GM18858 (cell line): ENCODE data around the gene CCR3.

Experiments
- ATAC-seq: cut with Tn5 transposase; IDR thresholded peaks from one replicate; pipeline ENCODE4 v1.9.1; 2021; ENCODE audit not compliant: unreplicated experiment

The CCR3 gene

DNA sequence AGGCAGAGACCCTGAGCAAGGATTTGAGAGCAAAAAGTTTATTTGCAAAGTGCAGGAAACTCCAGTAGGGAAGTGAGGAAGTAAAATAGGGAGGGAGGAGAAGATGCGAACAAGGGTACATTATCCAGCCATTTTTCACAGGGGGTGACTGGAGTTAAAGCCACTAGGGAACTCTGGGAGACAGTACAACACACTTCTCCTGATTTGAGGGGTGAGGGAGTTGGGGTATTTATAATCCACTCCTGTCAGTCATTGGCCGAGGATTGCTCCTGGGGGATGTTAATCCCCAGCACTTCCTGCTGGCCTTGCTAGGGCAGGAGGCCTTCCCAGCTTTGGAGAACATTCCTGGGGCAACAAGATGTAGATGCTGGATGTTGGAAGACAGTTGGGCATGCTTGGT is 28.2 kb downstream of the CCR3 start:
- no peak for ATAC-seq

DNA sequence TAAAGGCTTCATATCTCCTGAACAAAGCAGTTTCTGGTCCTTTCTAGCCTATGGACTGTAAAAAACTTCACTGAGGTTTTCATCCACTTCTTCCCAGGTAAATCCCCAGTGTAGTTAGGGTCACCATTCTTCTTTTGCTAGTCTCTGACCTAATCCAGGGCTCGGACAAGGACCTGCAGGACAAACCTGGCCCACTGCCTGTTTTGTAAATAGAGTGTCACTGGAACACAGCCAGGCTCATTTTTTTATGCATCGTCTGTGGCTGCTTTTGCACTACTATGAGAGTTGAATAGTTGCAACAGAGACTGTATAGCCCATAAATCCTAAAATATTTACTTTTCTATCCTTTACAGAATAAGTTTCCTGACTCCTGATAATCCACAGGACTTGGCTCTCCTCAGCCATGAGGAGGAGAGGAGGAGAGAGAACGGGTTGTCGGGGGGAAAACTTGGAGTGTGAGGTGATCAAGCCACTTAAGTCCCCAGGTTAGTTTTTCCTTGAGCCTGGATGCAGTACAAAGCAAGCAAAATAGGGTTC is 29.0 kb downstream of the CCR3 start:
- no peak for ATAC-seq

DNA sequence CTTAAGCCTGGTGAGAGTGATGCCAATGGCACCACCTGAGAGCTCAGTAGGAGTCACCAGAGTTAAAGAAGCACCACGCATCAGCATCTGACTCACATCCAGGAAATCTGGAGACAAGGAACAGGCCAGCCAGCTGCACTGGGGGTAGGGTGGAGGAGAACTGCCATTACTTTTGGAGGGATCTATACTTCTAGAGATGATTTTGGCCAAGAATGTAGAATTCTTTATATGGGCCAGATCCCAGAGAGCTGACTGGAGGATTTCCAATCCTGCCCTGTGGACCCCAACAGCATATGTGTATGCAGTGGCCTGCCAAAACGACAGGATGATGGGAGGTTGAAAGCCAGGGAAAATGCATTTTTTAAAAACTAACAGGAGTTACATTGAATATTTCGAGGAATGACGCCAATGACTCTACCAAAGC is 29.8 kb downstream of the CCR3 start:
- ATAC-seq = no peak

DNA sequence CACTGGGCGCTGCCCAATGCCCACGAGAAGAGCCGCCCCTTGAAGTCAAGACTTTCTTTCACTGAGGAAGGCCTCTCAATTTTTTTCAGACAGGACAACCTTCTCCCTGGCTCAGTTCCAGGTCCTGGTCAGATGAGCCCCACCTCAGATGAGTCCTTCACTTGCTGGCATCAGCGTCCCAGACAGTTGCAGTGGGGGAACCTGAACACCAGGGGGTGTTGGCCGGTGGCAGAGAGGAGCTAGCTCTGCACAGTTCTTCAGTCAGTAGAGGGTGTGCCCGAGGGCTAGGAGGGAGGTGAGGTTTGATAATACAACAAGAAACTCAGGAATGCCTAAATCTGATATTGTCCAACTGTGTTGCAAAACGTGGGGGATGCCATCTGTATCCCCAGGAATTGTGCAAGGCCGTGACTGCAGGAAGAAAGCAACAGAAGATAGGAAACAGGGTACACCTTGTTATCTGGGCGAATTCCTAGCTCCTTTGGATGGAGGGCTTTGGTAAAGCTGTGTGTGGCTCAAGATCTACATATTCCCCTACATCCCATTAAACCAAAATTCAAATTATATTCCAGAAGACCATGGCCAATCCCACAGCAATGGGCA is 34.3 kb downstream of the CCR3 start:
- ATAC-seq = no peak

DNA sequence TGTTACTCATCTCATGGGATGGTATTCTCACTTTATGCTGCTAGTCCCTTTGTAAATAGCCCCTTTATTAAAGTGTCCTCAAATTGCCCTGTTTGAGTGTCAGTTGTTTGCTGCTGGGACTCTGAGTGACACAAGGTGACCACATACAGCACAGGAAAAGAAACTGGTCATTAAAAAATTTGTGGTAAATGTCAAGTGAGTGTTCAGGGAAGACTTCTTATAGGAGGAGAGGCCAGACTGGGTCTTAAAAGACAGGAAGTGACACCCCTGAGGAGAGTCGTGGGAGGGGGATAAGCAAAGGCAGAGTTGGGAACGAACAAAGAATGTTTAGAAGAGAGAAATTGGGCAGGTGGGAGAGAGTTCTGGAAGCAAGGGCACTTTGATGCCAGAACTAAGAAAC is 35.2 kb downstream of the CCR3 start:
- no peak for ATAC-seq

DNA sequence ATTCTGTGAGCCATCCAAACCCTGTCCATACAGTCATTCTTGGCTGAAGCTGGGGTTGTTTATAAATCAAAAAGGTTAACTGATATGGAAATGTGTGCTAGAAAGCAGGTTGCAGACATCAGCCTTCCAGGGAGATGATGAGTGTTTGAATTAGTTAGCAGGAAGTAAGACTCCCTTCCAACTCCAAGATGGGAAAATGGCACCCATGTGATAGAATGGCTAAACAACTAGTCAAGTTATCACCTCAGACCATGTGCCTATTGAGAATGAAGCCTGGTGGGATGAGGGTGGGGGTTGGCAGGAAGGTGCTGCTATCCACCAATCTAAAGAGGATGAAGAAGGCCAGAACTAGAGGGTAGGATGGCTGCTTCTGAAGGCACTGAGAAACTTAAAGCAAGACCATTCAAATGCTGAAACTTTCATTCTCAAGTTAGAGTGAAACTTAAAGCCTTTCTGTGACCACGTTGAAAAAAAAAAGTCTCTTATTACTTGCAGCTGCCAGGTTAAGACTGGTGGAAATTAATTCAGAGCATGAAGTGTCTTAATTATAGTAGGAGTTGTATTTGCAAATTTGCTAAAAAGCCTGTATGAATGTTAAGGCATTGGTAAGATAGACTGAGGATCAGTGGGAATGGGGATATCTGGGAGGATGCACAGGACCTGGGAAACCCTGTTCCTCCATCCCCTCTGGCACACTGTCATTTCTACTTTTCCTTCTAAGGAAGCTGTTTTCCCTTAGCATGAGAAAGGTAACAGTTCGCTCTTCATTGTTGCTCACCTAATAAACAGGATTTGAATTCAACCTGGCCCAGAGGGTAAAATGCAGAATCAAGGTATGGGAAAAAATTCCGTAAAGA is 36.8 kb downstream of the CCR3 start:
- no peak for ATAC-seq

DNA sequence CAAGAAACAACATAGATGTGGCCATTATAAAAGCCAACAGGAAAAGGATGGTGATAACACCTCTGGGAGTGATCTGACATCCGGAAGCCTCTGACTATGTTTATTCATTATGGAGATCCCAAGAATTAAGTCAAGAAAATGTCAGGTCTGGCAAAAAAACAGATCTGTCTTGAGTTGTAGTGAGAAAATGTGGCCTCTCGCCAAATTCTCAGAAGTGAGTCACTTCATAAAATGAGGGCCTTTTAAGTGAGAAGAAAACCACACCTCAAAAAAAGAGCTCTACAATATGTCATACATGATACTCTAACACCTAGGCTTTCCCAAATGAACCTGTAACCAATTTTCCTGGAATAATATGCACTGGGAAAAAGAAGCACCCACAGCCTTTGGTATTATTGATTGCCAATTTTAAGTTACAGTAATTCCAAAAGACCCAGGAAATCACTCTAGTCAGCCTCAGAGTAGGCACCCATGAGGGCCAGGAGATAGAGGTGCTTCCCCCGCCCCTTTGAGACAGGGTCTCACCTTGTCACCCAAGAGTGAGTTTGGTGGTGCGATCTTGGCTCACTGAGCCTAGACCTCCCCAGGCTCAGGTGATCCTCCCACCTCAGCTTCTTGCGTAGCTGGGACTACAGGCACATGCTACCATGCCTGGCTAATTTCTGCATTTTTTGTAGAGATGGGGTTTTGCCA is 38.0 kb downstream of the CCR3 start:
- ATAC-seq = no peak

DNA sequence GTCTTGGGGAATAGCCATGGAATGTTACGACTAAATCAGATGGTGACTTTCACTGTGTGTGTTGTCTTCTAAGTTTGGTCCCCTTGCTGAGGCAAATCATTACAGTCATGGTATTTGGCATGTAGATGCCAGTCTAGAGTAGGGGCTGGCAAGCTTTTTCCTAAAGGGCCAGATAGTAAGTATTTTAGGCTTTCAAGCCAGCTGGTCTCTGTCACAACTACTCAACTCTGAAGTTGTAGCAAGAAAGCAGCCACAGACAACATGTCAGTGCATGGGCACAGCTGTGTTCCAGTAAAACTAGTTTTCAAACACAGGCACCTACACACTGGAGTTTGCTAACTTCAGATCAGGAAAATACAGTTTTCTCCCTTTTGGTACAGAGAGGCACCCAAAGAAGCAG is 39.3 kb downstream of the CCR3 start:
- ATAC-seq = no peak

DNA sequence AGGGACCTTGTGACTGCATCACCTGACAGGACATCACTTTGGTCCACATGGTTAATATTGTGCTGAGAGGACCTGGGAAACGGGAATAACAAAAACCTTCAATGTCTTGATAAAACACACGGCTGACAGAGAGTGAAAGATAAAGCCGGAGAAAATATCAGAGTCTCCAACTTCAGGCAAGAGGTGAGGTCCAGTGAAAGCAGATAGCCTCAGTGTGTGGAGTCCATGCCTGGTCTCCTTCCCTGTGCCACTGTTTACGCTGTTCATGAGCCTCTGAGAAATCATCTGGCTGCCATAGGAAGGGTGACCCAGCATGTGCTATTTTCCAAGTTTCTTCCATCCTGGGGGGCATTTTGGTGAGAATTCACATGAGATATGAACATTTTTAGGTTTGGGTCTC is 39.8 kb downstream of the CCR3 start:
- ATAC-seq = no peak

DNA sequence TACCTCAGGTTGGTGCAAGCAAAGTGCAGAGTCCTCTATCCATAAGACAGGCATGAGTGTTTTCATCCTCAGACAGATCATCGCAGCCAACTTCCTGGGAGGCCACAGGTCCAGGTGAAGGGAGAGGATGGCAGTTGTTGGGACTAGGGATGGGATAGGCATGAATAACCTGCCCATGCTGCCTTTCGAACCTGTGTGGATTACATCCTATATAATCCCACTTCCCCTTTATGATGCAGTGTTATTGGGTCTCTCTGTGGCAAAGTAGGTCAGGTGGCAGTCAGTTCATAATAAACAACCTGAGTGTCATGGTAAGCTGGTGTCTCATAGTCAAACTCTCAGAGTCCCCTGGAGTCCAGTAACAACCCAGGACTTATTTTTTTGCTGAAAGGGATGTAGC is 40.4 kb downstream of the CCR3 start:
- no peak for ATAC-seq

DNA sequence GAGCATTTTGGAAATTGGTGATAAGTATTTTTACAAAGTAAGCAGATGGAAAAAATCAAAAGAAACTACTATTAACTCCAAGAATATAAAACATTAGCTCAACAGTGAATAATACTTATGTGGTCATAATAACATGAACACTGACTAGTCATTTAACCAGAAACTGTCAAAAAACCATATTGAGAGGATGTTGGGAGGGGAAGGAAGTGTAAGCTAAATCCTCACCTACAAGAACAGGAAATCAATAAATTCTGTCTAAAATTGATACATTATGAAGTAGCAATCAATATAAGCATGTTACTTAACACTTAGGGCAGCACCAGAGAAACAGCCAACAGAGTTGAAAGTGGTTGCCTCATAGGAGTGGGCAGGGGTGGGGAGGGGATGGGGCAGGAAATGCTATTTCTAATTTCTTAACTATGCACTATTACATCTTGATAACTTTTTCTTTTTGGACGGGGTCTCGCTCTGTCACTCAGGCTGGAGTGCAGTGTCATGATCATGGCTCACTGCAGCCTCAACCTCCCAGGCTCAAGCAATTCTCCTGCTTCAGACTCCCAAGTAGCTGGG is 41.7 kb downstream of the CCR3 start:
- ATAC-seq = no peak

DNA sequence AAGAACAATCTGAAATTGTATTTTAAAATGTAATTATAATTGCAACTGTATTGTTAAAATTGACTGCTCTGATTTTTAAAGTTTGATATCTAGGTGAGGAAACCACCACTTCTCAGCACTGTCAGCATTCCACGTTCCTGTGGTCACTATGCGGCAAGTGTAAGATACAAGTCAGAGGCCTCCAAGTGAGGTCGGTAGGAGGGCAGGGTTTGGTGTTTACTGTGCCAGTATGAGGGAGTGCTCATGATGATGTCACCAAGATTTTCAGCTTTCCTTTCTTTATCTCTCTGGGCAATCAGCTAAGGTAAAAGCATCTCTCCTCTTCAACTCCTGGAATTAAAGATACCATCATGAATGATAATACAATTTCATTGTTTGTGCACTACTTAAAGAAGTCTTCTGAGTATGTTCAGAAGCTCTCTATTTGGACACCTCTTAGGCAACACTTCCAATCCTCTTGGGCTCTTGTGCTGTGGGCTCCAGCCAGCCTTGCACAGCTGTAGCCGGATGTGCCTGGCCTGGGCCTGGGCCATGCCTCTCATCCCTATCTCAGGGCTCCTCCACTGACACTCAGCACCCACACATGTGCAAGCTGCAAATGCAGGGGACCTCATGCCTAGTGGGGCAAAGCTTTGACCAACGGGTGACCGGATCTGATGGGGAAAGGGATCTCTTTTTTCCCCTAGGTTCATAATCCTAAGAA is 42.9 kb downstream of the CCR3 start:
- no peak for ATAC-seq

DNA sequence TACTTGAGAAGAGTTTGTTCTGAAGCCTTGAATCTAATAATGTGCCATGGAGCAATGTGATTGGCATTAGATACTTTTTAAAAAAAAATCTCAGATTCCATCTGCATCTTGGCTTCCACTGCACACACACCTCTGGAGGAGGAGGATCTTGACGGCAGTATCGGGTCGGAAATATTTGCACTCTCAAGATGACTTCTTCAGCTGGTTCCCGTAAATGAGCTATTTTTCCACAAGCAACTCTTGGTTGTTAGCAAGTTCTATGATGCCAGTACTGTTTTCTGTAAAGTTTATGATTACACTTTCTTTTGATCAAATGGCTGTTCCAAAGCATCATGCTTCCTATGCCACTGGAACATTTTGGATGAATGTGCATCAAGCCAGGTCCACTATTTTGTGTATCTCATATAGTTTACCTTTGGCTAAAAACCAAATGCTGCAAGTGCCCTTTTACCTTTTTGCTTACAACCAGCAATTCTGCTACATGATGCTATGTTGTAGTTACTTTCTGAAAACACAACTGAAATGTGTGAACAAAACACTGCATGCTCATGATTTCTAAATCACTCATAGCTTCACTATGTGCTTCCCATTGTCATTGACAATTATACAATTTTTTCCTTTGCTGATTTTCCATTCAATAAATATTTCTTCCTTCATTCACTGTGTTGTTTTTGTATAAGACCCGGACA is 43.8 kb downstream of the CCR3 start:
- no peak for ATAC-seq

DNA sequence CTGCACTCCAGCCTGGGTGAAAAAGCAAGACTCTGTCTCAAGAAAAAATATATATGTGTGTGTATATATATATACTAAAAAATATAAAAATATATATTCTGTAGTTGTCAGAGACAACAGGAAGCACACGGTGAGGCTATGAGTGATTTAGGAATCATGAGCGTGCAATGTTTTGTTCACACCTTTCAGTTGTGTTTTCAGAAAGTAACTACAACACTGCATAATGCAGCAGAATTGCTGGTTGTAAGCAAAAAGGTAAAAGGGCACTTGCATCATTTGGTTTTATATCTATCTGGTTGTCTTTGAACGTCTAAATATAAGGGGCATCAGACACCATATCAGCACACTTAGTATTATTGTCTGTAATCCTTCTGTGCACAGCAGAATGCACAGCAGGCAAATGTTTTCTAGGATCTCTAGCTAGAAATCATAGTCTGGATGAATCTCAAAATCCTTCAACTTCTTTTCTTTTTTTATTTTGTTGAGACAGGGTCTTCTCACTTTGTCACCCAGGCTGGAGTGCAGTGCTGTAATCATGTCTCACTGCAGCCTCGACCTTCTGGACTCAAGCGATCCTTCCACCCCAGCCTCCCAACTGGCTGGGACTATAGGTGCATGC is 44.8 kb downstream of the CCR3 start:
- ATAC-seq = no peak

DNA sequence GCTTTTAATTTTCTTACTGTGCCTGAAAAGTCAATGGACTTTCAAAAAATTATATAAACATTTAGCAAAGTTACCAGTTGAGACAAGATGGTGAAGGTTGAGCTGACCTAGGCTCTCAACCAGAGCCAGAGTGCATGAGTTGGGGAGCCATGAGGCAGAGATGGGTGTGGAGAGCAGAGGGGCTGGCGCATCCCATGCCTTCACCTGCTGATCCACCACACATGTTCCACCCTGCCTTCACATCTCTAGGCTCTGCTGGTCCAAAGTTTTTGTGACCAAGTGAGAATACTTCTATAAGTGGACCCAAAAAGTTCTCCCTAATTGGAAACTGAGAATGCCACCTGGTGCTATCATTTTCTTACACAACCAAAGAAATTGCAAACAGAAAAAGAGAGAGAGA is 47.3 kb downstream of the CCR3 start:
- no peak for ATAC-seq

DNA sequence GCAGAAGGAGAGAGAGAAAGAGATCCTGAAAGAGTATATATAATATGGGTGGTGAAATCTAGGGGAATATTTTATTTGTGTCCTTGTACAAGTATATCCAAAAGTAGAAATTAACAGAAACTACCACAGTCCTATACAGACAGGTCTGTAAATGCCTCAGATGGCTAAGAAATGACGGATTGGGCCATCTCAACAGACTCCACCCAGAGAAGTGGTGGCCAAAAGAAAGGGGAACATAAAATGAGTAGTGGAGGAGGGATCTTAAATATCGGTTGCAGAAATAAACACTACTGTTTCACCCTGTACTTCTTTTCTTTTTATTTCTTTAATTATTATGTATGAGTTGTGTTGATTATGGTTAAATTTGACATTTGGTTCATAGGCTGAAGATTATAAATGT is 47.7 kb downstream of the CCR3 start:
- no peak for ATAC-seq

DNA sequence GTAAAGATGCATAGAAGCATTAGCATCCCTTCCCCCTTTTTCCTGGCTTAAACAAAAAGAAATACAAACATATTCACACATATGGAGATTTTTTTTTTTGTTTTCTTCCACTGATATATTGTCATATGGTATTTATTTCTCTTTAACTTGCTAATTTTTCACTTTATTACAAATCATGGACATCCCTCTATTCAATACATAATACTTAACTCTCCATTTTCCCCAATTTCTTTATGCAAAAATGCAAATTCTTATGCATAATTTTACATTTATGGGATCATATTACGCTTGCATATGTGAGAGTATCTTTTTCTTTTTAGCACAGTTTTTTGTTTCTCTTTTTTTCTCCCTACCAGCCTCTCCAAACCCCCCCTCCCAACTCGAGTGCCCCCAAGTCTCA is 48.8 kb downstream of the CCR3 start:
- ATAC-seq = no peak

DNA sequence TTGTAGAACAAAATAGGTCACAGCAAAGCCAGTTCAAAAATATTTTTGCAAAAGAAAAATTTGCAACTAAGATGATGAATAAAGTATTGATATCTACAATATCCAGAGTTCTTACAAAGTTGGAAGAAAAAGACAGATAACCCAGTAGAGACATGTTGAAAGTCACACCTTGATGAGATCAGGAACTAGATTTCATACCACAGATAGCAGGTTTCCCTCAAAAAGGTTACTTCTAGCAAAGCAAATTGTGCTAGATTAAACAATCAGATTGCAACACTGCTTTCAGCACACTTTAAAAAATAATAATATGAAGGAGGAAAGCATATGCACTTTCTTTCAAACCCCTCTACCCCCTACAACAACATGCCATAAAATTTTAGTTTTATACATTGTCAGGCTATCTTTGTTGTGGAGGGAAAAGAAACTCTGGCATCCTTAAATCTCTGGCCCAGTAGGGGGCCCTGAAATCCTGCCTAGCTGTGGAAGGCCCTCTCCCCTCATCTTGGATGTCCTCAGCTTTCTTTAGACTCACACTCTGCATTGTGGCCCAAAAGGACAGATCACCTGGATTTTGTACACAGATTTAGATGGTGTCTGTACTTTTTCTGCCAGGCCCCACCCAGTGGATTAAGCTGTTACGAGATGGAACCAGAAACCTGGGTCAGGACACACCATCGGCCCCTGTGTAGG is 50.9 kb downstream of the CCR3 start:
- no peak for ATAC-seq
